Endothelial cell (in vitro differentiated cells): ENCODE results near the gene NAGS. TPM values are rescaled to one million over a fixed set of nuclear protein-coding genes. Genes with fewer than 3 reads are reported as not detected.
A peak's percentile ranks its signal among the peaks of the same experiment; 100 is the strongest.

ENCODE experiments used
- DNase-seq: peaks from one replicate; pipeline ENCODE4 v3.0.0; 2021; ENCODE audit warnings: low spot score
- H3K27ac Mint-ChIP-seq: one replicate; pipeline ENCODE4 v1.8.0; 2021; ENCODE audit warnings: mixed read lengths, inconsistent platforms; ENCODE audit not compliant: unreplicated experiment
- H3K27me3 Mint-ChIP-seq: one replicate; pipeline ENCODE4 v1.8.0; 2021; ENCODE audit warnings: mild to moderate bottlenecking, moderate library complexity, mixed read lengths, inconsistent platforms; ENCODE audit not compliant: unreplicated experiment
- H3K36me3 Mint-ChIP-seq: one replicate; pipeline ENCODE4 v1.8.0; 2021; ENCODE audit warnings: mild to moderate bottlenecking, low read depth, mixed read lengths, inconsistent platforms; ENCODE audit not compliant: unreplicated experiment
- H3K4me1 Mint-ChIP-seq: one replicate; pipeline ENCODE4 v1.8.0; 2021; ENCODE audit warnings: mild to moderate bottlenecking, mixed read lengths, inconsistent platforms; ENCODE audit not compliant: unreplicated experiment
- H3K4me3 Mint-ChIP-seq: one replicate; pipeline ENCODE4 v1.8.0; 2021; ENCODE audit warnings: mild to moderate bottlenecking, mixed read lengths, inconsistent platforms; ENCODE audit not compliant: unreplicated experiment
- H3K9me3 Mint-ChIP-seq: one replicate; pipeline ENCODE4 v1.8.0; 2021; ENCODE audit warnings: mixed read lengths, inconsistent platforms; ENCODE audit not compliant: unreplicated experiment
- total RNA-seq: library from RNA; stranded (reverse); fragmentation: NEBNext Ultra II Directional; extraction: Animal tissue kit (Norgen Biotek cat#: 25700); gene quantifications from one replicate; pipeline ENCODE4 v1.2.1, GENCODE V29; 2021; ENCODE audit not compliant: unreplicated experiment
- TF ChIP-seq, protein P1 (sequence below): fragments of 200-600 bp; sonication (generic); IDR thresholded peaks from one replicate; pipeline ENCODE4 v1.5.0; 2021; ENCODE audit warnings: antibody characterized with exemption; ENCODE audit not compliant: unreplicated experiment

NAGS gene
- total RNA-seq, 1 donor from 2014 or later, result 1.2 TPM

DNA sequence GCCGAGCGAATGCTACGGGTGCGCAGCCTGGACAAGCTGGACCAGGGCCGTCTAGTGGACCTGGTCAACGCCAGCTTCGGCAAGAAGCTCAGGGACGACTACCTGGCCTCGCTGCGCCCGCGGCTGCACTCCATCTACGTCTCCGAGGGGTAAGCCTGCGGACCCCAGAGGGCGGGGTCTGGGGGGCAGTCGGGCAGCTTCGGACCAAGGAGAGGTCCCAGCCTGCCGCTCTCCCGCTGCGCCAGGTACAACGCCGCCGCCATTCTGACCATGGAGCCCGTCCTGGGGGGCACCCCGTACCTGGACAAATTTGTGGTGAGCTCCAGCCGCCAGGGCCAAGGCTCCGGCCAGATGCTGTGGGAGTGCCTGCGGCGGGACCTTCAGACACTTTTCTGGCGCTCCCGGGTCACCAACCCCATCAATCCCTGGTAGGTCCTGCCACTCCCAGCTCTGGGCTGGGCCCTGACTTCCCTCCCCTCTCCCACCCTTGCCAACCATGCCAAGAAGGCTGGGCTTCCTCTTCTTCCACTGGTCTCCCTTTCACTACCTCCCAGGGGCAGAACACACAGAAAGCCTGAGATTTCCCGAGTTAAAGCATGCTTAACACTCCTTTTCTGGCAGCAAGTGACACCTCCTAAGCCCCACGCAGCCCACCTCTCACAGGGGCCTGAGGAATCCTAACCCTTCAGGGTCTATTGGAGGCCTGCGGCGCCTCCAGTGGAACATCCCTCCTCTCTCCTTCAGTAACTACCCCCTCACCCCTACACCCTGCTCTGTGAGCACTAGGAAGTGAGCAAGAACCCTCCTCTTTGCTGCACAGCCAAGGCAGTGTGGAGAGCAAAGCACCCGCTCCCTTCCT lies 3.2 kb downstream of the NAGS start:
- no peaks in the 10 kb centered on the region for H3K9me3 Mint-ChIP-seq
- H3K4me1 Mint-ChIP-seq, result peaks cover 16% of the 10 kb centered on the region
- H3K4me3 Mint-ChIP-seq, result peak overlapping the region; percentile 88
- H3K27ac Mint-ChIP-seq, result no peak overlapping the region
- DNase-seq, result no peak
- peaks cover 5% of the 10 kb centered on the region for H3K36me3 Mint-ChIP-seq
- TF ChIP-seq, protein P1, sequence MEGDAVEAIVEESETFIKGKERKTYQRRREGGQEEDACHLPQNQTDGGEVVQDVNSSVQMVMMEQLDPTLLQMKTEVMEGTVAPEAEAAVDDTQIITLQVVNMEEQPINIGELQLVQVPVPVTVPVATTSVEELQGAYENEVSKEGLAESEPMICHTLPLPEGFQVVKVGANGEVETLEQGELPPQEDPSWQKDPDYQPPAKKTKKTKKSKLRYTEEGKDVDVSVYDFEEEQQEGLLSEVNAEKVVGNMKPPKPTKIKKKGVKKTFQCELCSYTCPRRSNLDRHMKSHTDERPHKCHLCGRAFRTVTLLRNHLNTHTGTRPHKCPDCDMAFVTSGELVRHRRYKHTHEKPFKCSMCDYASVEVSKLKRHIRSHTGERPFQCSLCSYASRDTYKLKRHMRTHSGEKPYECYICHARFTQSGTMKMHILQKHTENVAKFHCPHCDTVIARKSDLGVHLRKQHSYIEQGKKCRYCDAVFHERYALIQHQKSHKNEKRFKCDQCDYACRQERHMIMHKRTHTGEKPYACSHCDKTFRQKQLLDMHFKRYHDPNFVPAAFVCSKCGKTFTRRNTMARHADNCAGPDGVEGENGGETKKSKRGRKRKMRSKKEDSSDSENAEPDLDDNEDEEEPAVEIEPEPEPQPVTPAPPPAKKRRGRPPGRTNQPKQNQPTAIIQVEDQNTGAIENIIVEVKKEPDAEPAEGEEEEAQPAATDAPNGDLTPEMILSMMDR, result peak; percentile 62
- H3K27me3 Mint-ChIP-seq, result peaks cover 18% of the 10 kb centered on the region

DNA sequence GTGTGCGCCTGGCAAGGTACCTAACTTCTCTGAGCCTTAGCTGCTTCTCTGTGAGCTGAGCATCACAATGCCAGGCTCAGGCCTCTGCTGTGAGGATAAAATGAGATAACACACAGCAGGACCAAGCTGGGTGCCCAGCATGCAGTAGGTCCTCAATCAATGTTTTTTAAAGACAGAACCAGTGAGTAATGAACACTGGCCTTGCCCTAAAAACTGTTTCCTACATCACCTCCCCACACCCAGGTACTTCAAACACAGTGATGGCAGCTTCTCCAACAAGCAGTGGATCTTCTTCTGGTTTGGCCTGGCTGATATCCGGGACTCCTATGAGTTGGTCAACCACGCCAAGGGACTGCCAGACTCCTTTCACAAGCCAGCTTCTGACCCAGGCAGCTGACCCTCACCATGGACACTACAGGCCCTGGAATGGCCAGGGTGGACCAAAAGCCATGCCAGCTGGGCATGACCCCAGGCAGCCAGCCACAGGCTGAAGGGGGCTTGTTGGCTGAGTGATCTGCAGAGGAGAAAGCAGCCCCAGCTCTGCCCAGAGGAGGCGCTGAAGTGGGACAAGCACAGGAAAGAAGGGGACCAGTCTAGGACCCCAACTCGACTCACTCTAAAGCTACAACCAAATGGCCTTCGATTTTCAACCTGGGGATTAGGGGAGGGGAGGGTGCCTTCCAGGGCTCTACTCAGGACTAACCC lies 3.9 kb downstream of the NAGS start:
- TF ChIP-seq, protein P1, result no peak
- Mint-ChIP-seq H3K36me3 (peaks cover 5% of the 10 kb centered on the region), H3K4me1 (peaks cover 16% of the 10 kb centered on the region), H3K27me3 (peaks cover 18% of the 10 kb centered on the region), H3K4me3 (peak overlapping the region; percentile 88), H3K27ac (no peak overlapping the region), H3K9me3 (no peaks in the 10 kb centered on the region)
- DNase-seq, result no peak

DNA sequence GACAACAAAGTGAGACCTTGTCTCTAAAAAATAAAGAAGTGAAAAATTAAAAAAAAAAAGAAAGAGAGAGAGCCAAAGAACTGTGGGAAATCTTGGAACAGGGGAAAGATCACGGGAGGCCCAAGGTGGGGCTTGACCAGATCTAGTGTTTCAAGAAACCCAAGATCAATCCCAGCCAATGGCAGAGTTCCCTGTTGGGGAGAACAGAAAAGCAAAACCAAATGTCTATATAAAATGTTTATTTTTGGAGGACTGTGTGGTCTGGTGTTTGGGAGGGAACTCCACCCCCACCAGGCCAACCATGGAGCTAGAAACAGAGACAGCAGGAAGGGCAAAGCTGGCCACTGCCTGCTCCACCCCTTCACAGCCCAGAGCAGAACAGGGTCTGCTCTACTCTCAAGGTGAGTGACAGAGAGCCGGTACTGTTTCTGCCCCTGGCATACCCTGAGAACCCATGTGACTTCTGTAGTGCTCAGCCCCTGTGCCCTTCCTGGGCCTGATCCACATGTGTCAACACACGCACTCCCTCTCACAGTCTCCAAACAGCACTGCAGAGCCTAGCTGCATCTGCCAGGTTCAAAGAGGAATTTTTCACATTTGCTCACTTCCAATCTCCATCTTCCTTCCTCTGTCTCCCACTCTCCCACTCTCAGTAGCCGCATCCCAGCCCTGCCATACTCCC lies 6.7 kb downstream of the NAGS start:
- TF ChIP-seq, protein P1, result no peak
- H3K36me3 Mint-ChIP-seq, result peaks cover 5% of the 10 kb centered on the region
- no peak overlapping the region for H3K4me3 Mint-ChIP-seq
- H3K9me3 Mint-ChIP-seq, result no peaks in the 10 kb centered on the region
- peaks cover 14% of the 10 kb centered on the region for H3K27me3 Mint-ChIP-seq
- no peak for DNase-seq
- no peak overlapping the region for H3K27ac Mint-ChIP-seq
- peaks cover 22% of the 10 kb centered on the region for H3K4me1 Mint-ChIP-seq

DNA sequence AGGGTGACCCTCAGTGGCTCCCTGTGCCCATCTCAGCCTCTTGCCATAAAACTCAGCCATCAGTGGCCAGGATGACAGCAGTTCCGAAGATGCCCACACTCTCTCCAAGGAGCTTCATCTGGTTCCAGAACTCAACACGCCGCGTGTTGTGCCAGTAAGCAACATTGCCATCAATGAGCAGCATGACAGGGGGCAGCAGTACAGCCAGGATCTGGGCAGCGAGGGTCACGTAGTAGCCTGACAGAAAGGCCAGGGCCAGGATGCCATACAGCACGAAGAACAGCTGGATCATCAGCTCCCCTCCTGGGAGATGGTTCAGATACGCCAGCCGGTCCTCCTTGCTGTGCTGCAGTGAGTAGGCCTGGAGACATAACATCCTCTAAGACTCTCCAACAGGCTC lies 7.5 kb downstream of the NAGS start:
- TF ChIP-seq, protein P1, result no peak
- no peaks in the 10 kb centered on the region for H3K9me3 Mint-ChIP-seq
- peaks cover 9% of the 10 kb centered on the region for H3K27me3 Mint-ChIP-seq
- DNase-seq, result no peak
- H3K4me1 Mint-ChIP-seq, result peaks cover 21% of the 10 kb centered on the region
- no peak overlapping the region for H3K4me3 Mint-ChIP-seq
- peaks cover 5% of the 10 kb centered on the region for H3K36me3 Mint-ChIP-seq
- H3K27ac Mint-ChIP-seq, result no peak overlapping the region
